ENCODE data around the gene SFN.
"Not testable (repeated sequence)": the region's sequence is repeated elsewhere in the genome, so short reads cannot be mapped to it uniquely, and the experiment has no call there.

The SFN gene

GRCh38 chr1:26839779-26840178, 23.2 kb upstream of the SFN start:
- DNase-seq (ENCODE audit: low spot score) = no peak

GRCh38 chr1:26844424-26845196, 18.3 kb upstream of the SFN start:
- no peak for DNase-seq (ENCODE audit: low spot score)

- DNase-seq (ENCODE audit: low spot score) = not testable (repeated sequence)
Observed at GRCh38 chr1:26847826-26848225, 15.1 kb upstream of the SFN start.

- DNase-seq (ENCODE audit: low spot score) = no peak
Observed at GRCh38 chr1:26848499-26848898, 14.4 kb upstream of the SFN start.

GRCh38 chr1:26848941-26849774, 13.8 kb upstream of the SFN start:
- peak; percentile 94 for DNase-seq (ENCODE audit: low spot score)

GRCh38 chr1:26851106-26851684, 11.8 kb upstream of the SFN start:
- no peak for DNase-seq (ENCODE audit: low spot score)

- DNase-seq (ENCODE audit: low spot score) = no peak
Observed at GRCh38 chr1:26852701-26853100, 10.2 kb upstream of the SFN start.

GRCh38 chr1:26853156-26853555, 9.8 kb upstream of the SFN start:
- peak; percentile 92 for DNase-seq (ENCODE audit: low spot score)

- no peak for DNase-seq (ENCODE audit: low spot score)
Observed at GRCh38 chr1:26853600-26853999, 9.3 kb upstream of the SFN start.

GRCh38 chr1:26854906-26855305, 8.0 kb upstream of the SFN start:
- peak; percentile 38 for DNase-seq (ENCODE audit: low spot score)

GRCh38 chr1:26855636-26856035, 7.3 kb upstream of the SFN start:
- DNase-seq (ENCODE audit: low spot score) = no peak

GRCh38 chr1:26856181-26856580, 6.8 kb upstream of the SFN start:
- DNase-seq (ENCODE audit: low spot score) = no peak

- no peak for DNase-seq (ENCODE audit: low spot score)
Observed at GRCh38 chr1:26856604-26857469, 6.1 kb upstream of the SFN start.

GRCh38 chr1:26857473-26858060, 5.4 kb upstream of the SFN start:
- DNase-seq (ENCODE audit: low spot score) = no peak

- no peak for DNase-seq (ENCODE audit: low spot score)
Observed at GRCh38 chr1:26858160-26858559, 4.8 kb upstream of the SFN start.

GRCh38 chr1:26858891-26859640, 3.9 kb upstream of the SFN start:
- DNase-seq (ENCODE audit: low spot score) = no peak

GRCh38 chr1:26861286-26861701, 1.7 kb upstream of the SFN start:
- DNase-seq (ENCODE audit: low spot score) = peak; percentile 63

GRCh38 chr1:26861889-26862378, 1.0 kb upstream of the SFN start:
- DNase-seq (ENCODE audit: low spot score) = peak; percentile 80

GRCh38 chr1:26863685-26864077, 732 bp downstream of the SFN start:
- DNase-seq (ENCODE audit: low spot score) = no peak

- DNase-seq (ENCODE audit: low spot score) = peak; percentile 97
Observed at GRCh38 chr1:26864610-26865480, 1.9 kb downstream of the SFN start.

Data from LoVo (cell line).